Activated CD4-positive, alpha-beta T cell treated with anti-CD3 and anti-CD28 coated beads, Interleukin-2, amount 10 ng/mL, durations not matched to agents 7 days and 5 days (primary cell): ENCODE results near the gene APP. TPM values are rescaled to one million over a fixed set of nuclear protein-coding genes. Genes with fewer than 3 reads are reported as not detected.

Experiments used
- CTCF ChIA-PET: fragments of 350-600 bp; sonication (Branson Sonifier 250); formaldehyde crosslinking; loops from one replicate; lab custom pipeline; 2021; ENCODE audit warnings: antibody characterized with exemption; lab: Charles Lee
- POLR2A ChIA-PET: fragments of 350-600 bp; sonication (Branson Sonifier 250); formaldehyde crosslinking; loops from one replicate; lab custom pipeline; 2021; ENCODE audit warnings: antibody characterized with exemption; lab: Charles Lee
- DNase-seq: peaks from one replicate; pipeline ENCODE4 v3.0.0-alpha.2; 2020
- H3K27ac Mint-ChIP-seq: one replicate; pipeline ENCODE4 v1.8.0; 2021; ENCODE audit warnings: mild to moderate bottlenecking, moderate library complexity, mixed read lengths
- H3K27me3 Mint-ChIP-seq: one replicate; pipeline ENCODE4 v1.8.0; 2021; ENCODE audit warnings: mixed read lengths
- H3K36me3 Mint-ChIP-seq: one replicate; pipeline ENCODE4 v1.8.0; 2021; ENCODE audit warnings: low read depth, mixed read lengths
- H3K4me1 Mint-ChIP-seq: one replicate; pipeline ENCODE4 v1.8.0; 2021; ENCODE audit warnings: mixed read lengths
- H3K4me3 Mint-ChIP-seq: one replicate; pipeline ENCODE4 v1.8.0; 2021; ENCODE audit warnings: mild to moderate bottlenecking, moderate library complexity, mixed read lengths
- H3K9me3 Mint-ChIP-seq: one replicate; pipeline ENCODE4 v1.8.0; 2021; ENCODE audit warnings: mixed read lengths
- total RNA-seq, 2 experiments: library from RNA; stranded (reverse); gene quantifications; one replicate each; pipeline ENCODE4 v1.2.3, GENCODE V29; 2021

APP gene
- total RNA-seq, 2 experiments from 2014 or later, result 31.0 to 31.4 TPM

GRCh38 chr21:26007951-26008498, 162.5 kb downstream of the APP start:
- Mint-ChIP-seq H3K9me3 (no peaks in the 10 kb centered on the region), H3K36me3 (no peaks in the 10 kb centered on the region), H3K27me3 (no peaks in the 10 kb centered on the region), H3K27ac (no peak overlapping the region), H3K4me1 (peaks cover 12% of the 10 kb centered on the region), H3K4me3 (no peak overlapping the region)
- POLR2A ChIA-PET, result no interaction called here
- CTCF ChIA-PET, result interaction anchor here (0.6 kb wide), 1 partner anchor 9 kb away, joined by 3 read pairs; no protein-coding TSS in a partner anchor
- DNase-seq, result no peak

DNA sequence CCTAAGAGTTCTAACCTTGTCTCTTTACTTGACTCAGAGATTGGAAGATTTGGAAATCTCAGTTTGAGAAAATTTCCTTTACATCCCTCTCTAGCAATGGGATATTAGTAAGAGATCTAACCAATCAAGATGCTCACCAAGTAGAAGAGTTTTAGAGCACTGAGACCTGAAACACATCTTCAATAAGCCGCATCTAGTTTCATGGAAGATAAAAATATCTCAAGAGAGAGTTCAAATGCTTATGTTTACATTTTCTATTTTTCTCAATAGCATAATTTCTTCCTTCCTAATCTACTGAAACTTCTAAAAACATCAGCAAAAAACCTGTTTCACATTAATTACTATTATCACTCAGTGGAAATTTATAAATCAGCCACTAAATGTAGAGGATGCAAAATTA, 165.1 kb downstream of the APP start:
- Mint-ChIP-seq H3K27ac (no peak overlapping the region), H3K27me3 (no peaks in the 10 kb centered on the region)
- POLR2A ChIA-PET, result no interaction called here

GRCh38 chr21:26003404-26003803, 167.2 kb downstream of the APP start:
- POLR2A ChIA-PET, result no interaction called here
- CTCF ChIA-PET, result interaction anchor here (0.6 kb wide), 1 partner anchor 26 kb away, joined by 3 read pairs; no protein-coding TSS in a partner anchor
- Mint-ChIP-seq H3K4me1 (peaks cover 21% of the 10 kb centered on the region), H3K4me3 (no peak overlapping the region), H3K27me3 (no peaks in the 10 kb centered on the region), H3K9me3 (no peaks in the 10 kb centered on the region), H3K27ac (no peak overlapping the region), H3K36me3 (no peaks in the 10 kb centered on the region)
- DNase-seq, result no peak

More for the DNA sequence above, 165.1 kb downstream of the APP start:
- Mint-ChIP-seq H3K4me1 (peaks cover 15% of the 10 kb centered on the region), H3K36me3 (no peaks in the 10 kb centered on the region), H3K4me3 (no peak overlapping the region), H3K9me3 (no peaks in the 10 kb centered on the region)
- DNase-seq, result no peak
- CTCF ChIA-PET, result no interaction called here

DNA sequence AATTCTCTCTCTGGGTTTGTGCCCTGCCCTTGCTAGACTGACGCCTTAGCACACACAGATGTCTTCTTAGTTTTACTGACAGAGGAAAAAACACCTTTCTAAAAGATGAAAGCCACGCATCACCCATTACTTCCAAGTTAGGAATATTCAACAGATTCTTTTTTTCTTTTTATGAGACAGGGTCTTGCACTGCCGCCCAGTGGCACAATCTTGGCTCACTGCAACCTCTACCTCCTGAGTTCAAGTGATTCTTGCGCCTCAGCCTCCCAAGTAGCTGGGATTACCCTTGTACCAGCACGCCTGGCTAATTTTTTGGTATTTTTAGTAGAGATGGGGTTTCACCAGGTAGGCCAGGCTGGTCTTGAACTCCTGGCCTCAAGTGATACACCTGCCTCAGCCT, 169.2 kb downstream of the APP start:
- Mint-ChIP-seq H3K36me3 (no peaks in the 10 kb centered on the region), H3K4me1 (peaks cover 14% of the 10 kb centered on the region), H3K4me3 (no peak overlapping the region), H3K9me3 (no peaks in the 10 kb centered on the region), H3K27me3 (no peaks in the 10 kb centered on the region), H3K27ac (no peak overlapping the region)
- POLR2A ChIA-PET, result interaction anchor here (0.7 kb wide), 1 partner anchor 26 kb away, joined by 3 read pairs; no protein-coding TSS in a partner anchor
- CTCF ChIA-PET, result no interaction called here
- no peak for DNase-seq

GRCh38 chr21:25999921-26000582, 170.5 kb downstream of the APP start:
- Mint-ChIP-seq H3K4me3 (peak overlapping the region; percentile 26), H3K4me1 (peaks cover 14% of the 10 kb centered on the region), H3K27ac (peak overlapping the region; percentile 74), H3K36me3 (no peaks in the 10 kb centered on the region), H3K9me3 (no peaks in the 10 kb centered on the region), H3K27me3 (no peaks in the 10 kb centered on the region)
- POLR2A ChIA-PET, result no interaction called here
- DNase-seq, result peak; percentile 68
- CTCF ChIA-PET, result no interaction called here

DNA sequence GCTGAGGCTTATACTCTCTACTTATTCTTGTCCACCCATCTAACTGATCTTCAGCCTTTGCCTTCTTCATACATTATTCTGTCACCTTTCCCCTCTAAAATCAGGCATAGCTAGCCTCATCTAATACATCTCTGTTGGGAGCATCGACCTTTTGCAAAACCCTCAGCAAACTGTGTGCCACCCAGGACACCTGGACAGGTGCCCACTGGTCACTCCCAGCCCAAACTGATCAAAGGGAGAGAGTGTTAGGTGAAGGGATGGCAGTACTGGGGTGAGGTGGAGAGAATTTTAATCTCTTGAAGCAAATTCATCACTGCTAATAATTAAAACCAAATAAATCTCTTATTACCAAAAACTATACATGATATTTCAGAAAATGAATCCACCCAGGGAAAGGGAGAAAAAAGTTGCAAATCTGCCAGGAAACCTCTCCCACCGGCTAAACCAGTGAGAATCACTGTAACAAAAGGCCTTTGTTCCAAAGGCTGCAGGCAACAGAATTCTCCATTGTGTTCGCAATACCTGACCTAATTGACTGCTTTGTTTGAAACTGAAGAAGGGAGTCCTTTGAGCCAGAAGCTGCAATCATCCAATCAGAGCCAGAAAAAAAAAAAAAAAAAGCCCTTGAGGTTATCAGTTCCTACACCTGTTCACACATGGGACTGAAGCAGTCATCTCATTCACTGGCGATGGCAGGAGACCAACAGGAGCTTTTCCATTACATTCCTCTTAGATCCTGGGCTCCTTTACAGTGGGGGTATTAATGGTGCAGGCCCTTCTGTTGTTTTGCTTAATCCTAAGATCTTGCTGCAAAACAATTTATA, 172.6 kb downstream of the APP start:
- Mint-ChIP-seq H3K4me3 (no peak overlapping the region), H3K36me3 (no peaks in the 10 kb centered on the region), H3K4me1 (peaks cover 14% of the 10 kb centered on the region), H3K27me3 (no peaks in the 10 kb centered on the region), H3K9me3 (no peaks in the 10 kb centered on the region), H3K27ac (no peak overlapping the region)
- CTCF ChIA-PET, result interaction anchor here (0.6 kb wide), 1 partner anchor 436 kb away, joined by 4 read pairs; no protein-coding TSS in a partner anchor
- no peak for DNase-seq
- POLR2A ChIA-PET, result interaction anchor here (0.6 kb wide), 1 partner anchor 38 kb away, joined by 4 read pairs; no protein-coding TSS in a partner anchor

DNA sequence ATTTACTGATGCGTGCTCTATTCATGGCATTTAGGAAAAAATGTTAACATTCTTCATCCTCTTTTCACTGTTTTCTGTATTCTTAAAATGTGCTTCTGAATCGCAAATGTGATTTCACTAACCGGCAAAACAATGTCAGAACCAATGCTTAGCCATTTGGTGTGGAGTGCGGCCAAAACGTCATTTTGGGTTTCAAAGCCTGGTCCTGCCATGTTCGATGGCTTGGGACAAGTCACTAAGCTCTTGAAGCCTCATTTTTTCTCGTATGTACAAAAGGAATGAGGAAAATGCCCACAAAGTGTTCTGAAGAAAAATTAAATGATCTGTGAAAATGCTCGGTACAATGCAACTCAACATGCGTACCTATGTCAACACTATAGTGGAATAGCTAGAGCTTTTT, 175.3 kb downstream of the APP start:
- POLR2A ChIA-PET, result no interaction called here
- no peaks in the 10 kb centered on the region for H3K36me3 Mint-ChIP-seq
- no peak for DNase-seq
- CTCF ChIA-PET, result no interaction called here
- H3K27me3 Mint-ChIP-seq, result no peaks in the 10 kb centered on the region
- H3K27ac Mint-ChIP-seq, result no peak overlapping the region
- H3K4me3 Mint-ChIP-seq, result no peak overlapping the region
- H3K9me3 Mint-ChIP-seq, result no peaks in the 10 kb centered on the region
- peaks cover 11% of the 10 kb centered on the region for H3K4me1 Mint-ChIP-seq

- Mint-ChIP-seq H3K4me3 (no peak overlapping the region), H3K9me3 (no peaks in the 10 kb centered on the region), H3K36me3 (no peaks in the 10 kb centered on the region), H3K4me1 (peaks cover 6% of the 10 kb centered on the region), H3K27ac (no peak overlapping the region), H3K27me3 (no peaks in the 10 kb centered on the region)
- ChIA-PET POLR2A (no interaction called here), CTCF (no interaction called here)
- DNase-seq, result no peak
Measured at GRCh38 chr21:25994758-25995163, 175.8 kb downstream of the APP start.

DNA sequence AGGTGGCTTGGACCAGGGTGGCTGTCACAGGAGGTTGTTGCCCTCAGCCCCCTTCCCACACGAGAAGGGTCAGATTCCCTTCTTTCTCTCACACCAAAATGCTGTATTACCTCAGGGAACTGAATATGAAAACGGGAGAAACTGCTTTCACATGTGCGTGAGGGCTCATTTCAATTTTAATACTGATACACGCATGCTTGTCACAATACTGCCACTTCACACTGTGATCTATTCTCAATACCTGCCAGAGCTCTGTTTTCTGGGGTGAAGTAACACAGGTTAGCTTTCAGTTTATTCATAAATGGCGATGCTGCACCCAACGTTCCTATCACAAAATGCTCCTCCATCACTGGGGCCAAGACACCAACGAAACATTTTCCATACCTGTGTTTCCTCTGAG, 181.8 kb downstream of the APP start:
- Mint-ChIP-seq H3K36me3 (no peaks in the 10 kb centered on the region), H3K4me1 (peaks cover under 1% of the 10 kb centered on the region), H3K27me3 (no peaks in the 10 kb centered on the region), H3K9me3 (no peaks in the 10 kb centered on the region), H3K4me3 (no peak overlapping the region), H3K27ac (no peak overlapping the region)
- CTCF ChIA-PET, result no interaction called here
- POLR2A ChIA-PET, result no interaction called here
- DNase-seq, result no peak

DNA sequence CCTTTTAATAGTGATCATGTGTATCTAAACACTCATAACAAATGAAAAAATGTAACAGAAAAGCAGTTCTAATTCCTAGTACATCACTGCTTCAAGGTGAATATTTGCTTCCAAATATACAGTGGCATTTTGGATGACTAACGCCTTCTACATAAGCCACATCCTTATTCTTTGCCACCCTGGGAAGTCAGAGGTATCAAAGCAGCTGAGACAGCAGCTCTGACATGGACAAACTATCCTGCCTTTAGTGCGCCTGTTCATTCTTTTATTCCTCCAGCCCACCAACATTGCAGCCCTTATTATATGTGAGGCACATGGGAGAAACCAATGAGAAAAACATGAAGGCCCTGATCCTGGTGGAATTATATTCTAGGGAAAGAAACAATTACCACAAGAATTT, 183.0 kb downstream of the APP start:
- POLR2A ChIA-PET, result no interaction called here
- Mint-ChIP-seq H3K4me3 (no peak overlapping the region), H3K27ac (no peak overlapping the region), H3K4me1 (peaks cover 2% of the 10 kb centered on the region), H3K27me3 (no peaks in the 10 kb centered on the region), H3K36me3 (no peaks in the 10 kb centered on the region), H3K9me3 (no peaks in the 10 kb centered on the region)
- no peak for DNase-seq
- CTCF ChIA-PET, result interaction anchor here (0.5 to 1.2 kb wide), 4 partner anchors 20 to 93 kb away, joined by 3 to 5 read pairs (median 4); no protein-coding TSS in a partner anchor

- H3K27ac Mint-ChIP-seq, result no peak overlapping the region
- H3K36me3 Mint-ChIP-seq, result no peaks in the 10 kb centered on the region
- H3K9me3 Mint-ChIP-seq, result no peaks in the 10 kb centered on the region
- peaks cover 2% of the 10 kb centered on the region for H3K4me1 Mint-ChIP-seq
- no peak overlapping the region for H3K4me3 Mint-ChIP-seq
- ChIA-PET POLR2A (no interaction called here), CTCF (interaction anchor here (0.5 to 1.2 kb wide), 3 partner anchors 19 to 94 kb away, joined by 3 to 5 read pairs (median 5); no protein-coding TSS in a partner anchor)
- no peak for DNase-seq
- no peaks in the 10 kb centered on the region for H3K27me3 Mint-ChIP-seq
Measured at GRCh38 chr21:25986928-25987327, 183.6 kb downstream of the APP start.

DNA sequence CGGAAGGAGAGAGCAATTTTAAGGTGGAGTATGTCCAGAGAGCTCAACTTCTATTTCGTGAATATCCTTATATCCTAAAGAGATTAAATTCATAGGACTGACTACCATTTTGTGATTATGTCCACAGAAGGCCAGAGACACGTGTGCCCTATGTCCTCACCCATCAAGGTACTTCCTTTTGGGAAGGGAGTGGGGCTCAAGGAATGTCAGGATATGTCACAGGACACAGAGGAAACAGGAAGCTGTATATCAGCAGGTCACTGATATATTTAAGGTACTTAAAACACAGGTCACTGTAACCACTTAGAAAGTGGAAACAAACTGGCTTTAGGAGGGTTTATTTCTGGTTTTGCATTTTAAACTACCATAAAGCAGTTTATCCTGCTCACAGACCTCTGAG, 184.6 kb downstream of the APP start:
- H3K36me3 Mint-ChIP-seq, result peaks cover under 1% of the 10 kb centered on the region
- no peaks in the 10 kb centered on the region for H3K9me3 Mint-ChIP-seq
- CTCF ChIA-PET, result no interaction called here

GRCh38 chr21:25984538-25984937, 186.0 kb downstream of the APP start:
- H3K36me3 Mint-ChIP-seq, result peaks cover 4% of the 10 kb centered on the region
- H3K9me3 Mint-ChIP-seq, result no peaks in the 10 kb centered on the region
- H3K4me1 Mint-ChIP-seq, result peaks cover 2% of the 10 kb centered on the region
- no peaks in the 10 kb centered on the region for H3K27me3 Mint-ChIP-seq
- DNase-seq, result no peak
- no peak overlapping the region for H3K27ac Mint-ChIP-seq
- ChIA-PET POLR2A (no interaction called here), CTCF (no interaction called here)
- H3K4me3 Mint-ChIP-seq, result no peak overlapping the region

More for the DNA sequence above, 184.6 kb downstream of the APP start:
- no peak for DNase-seq
- POLR2A ChIA-PET, result no interaction called here
- no peak overlapping the region for H3K27ac Mint-ChIP-seq
- H3K27me3 Mint-ChIP-seq, result no peaks in the 10 kb centered on the region
- H3K4me3 Mint-ChIP-seq, result no peak overlapping the region
- peaks cover 2% of the 10 kb centered on the region for H3K4me1 Mint-ChIP-seq
